HCT116 (cell line): ENCODE data around the gene FBXO21. TPM values are rescaled to one million over a fixed set of nuclear protein-coding genes. Genes with fewer than 3 reads are reported as not detected.
A peak's percentile ranks its signal among the peaks of the same experiment; 100 is the strongest.
"Not testable (repeated sequence)": the region's sequence is repeated elsewhere in the genome, so short reads cannot be mapped to it uniquely, and the experiment has no call there.

Source experiments
- ATAC-seq: fragments of 200-7000 bp; cut with Tn5 transposase; 2 replicates; pipeline ENCODE4 v1.9.1; 2020; ENCODE audit warnings: mild to moderate bottlenecking, moderate library complexity
- BruUV-seq: library from RNA; stranded (reverse); fragments of 400-500 nt; replicated peaks from 2 replicates; lab custom pipeline; 2021; lab: Mats Ljungman, UMichigan
- CTCF ChIA-PET: fragments of 300-600 bp; sonication (Branson Sonifier 250); formaldehyde crosslinking; loops from one replicate; lab custom pipeline; 2021; ENCODE audit warnings: antibody characterized with exemption; lab: Charles Lee
- POLR2A ChIA-PET: fragments of 300-600, 350-600 bp; sonication (Branson Sonifier 250); formaldehyde crosslinking; loops from one replicate; lab custom pipeline; 2021; ENCODE audit warnings: antibody characterized with exemption; lab: Charles Lee
- RAD21 ChIA-PET, 2 experiments: fragments of 300-600 bp; sonication (Branson Sonifier 250); formaldehyde crosslinking; loops; one replicate each; lab custom pipeline; 2023; ENCODE audit warnings: low total read pairs in 2 of 2; ENCODE audit not compliant: uncharacterized antibody in 2 of 2, unreplicated experiment in 2 of 2, low non-redundant PET in 1 of 2; lab: Charles Lee
- DNase-seq: peaks from one replicate; pipeline ENCODE4 v3.0.0-alpha.2; 2010; ENCODE audit warnings: low read depth, low spot score
- H2AFZ ChIP-seq: fragments of 200-600 bp; shearing (Covaris generic), sonication (generic); 2 replicates; pipeline ENCODE4 v1.6.1; 2017; ENCODE audit warnings: low read depth, mixed run types, mixed read lengths, antibody characterized with exemption, low read length; ENCODE audit not compliant: poor library complexity, severe bottlenecking
- H3K27ac ChIP-seq: 2 replicates; pipeline ENCODE4 v1.5.1; 2012; ENCODE audit warnings: low read depth, low read length
- H3K27me3 ChIP-seq: fragments of 200-600 bp; sonication (generic); 2 replicates; pipeline ENCODE4 v1.6.1; 2016; ENCODE audit warnings: mixed run types, low read length, mixed read lengths; ENCODE audit not compliant: insufficient read depth
- H3K36me3 ChIP-seq, 2 experiments: fragments of 200-500 bp in 1 of 2; fragments of 200-600 bp in 1 of 2; sonication (Bioruptor generic) in 1 of 2; sonication (generic) in 1 of 2; 2 replicates each; pipeline versions ENCODE4 v1.5.1 to v1.6.1; 2014 to 2016; ENCODE audit warnings: low read length in 2 of 2, inconsistent platforms in 1 of 2, mixed read lengths in 1 of 2, mixed run types in 1 of 2; ENCODE audit not compliant: insufficient read depth in 2 of 2, control insufficient read depth in 1 of 2
- H3K4me1 ChIP-seq, 2 experiments: fragments of 200-600 bp in 1 of 2; sonication (generic) in 1 of 2; 2 replicates each; pipeline versions ENCODE4 v1.5.1 to v1.6.1; 2012 to 2017; ENCODE audit warnings: low read length in 2 of 2, inconsistent platforms in 1 of 2, mild to moderate bottlenecking in 1 of 2, mixed read lengths in 1 of 2, mixed run types in 1 of 2, moderate library complexity in 1 of 2; ENCODE audit not compliant: insufficient read depth in 2 of 2, control insufficient read depth in 1 of 2
- H3K4me2 ChIP-seq: fragments of 200-600 bp; sonication (generic); 2 replicates; pipeline ENCODE4 v1.6.1; 2017; ENCODE audit warnings: mixed run types, low read length, mixed read lengths
- H3K4me3 ChIP-seq, 2 experiments: fragments of 200-600 bp in 1 of 2; sonication (generic) in 1 of 2; replicated peaks in 1 of 2; 2 replicates each; pipeline ENCODE4 v1.5.1; 2011 to 2016; ENCODE audit warnings: low read length in 2 of 2, control low read depth in 1 of 2, low read depth in 1 of 2, mild to moderate bottlenecking in 1 of 2, mixed read lengths in 1 of 2, mixed run types in 1 of 2
- H3K79me2 ChIP-seq: fragments of 200-600 bp; sonication (generic); 2 replicates; pipeline ENCODE4 v1.6.1; 2017; ENCODE audit warnings: mild to moderate bottlenecking, mixed run types, low read length, moderate library complexity, mixed read lengths; ENCODE audit not compliant: insufficient read depth
- H3K9ac ChIP-seq: fragments of 200-600 bp; sonication (generic); 2 replicates; pipeline ENCODE4 v1.6.1; 2016; ENCODE audit warnings: low read length, mixed read lengths
- H3K9me2 ChIP-seq: fragments of 200-600 bp; sonication (generic), shearing (Covaris generic); 2 replicates; pipeline ENCODE4 v1.6.1; 2017; ENCODE audit warnings: mixed run types, mild to moderate bottlenecking, moderate library complexity; ENCODE audit not compliant: insufficient read depth
- H3K9me3 ChIP-seq, 2 experiments: fragments of 200-500 bp in 1 of 2; fragments of 200-600 bp in 1 of 2; sonication (Bioruptor generic) in 1 of 2; sonication (generic) in 1 of 2; 2 replicates each; pipeline ENCODE4 v1.6.1; 2014 to 2017; ENCODE audit warnings: low read length in 2 of 2, mixed read lengths in 2 of 2, inconsistent platforms in 1 of 2, low read depth in 1 of 2, mild to moderate bottlenecking in 1 of 2, mixed run types in 1 of 2, moderate library complexity in 1 of 2; ENCODE audit not compliant: control insufficient read depth in 1 of 2, insufficient read depth in 1 of 2
- H4K20me1 ChIP-seq: fragments of 200-600 bp; sonication (generic), shearing (Covaris generic); 2 replicates; pipeline ENCODE4 v1.6.1; 2017; ENCODE audit warnings: mixed run types, mild to moderate bottlenecking, moderate library complexity; ENCODE audit not compliant: insufficient read depth
- FOSL1 ChIP-seq: IDR thresholded peaks from 2 replicates; pipeline ENCODE4 v1.6.1; 2012; ENCODE audit warnings: low read depth
- JUND ChIP-seq: IDR thresholded peaks from 2 replicates; pipeline ENCODE4 v1.6.1; 2012
- SRF ChIP-seq: IDR thresholded peaks from 2 replicates; pipeline ENCODE4 v1.6.1; 2012; ENCODE audit warnings: low read depth
- ZNF274 ChIP-seq: fragments of 200-500 bp; sonication (Bioruptor generic); IDR thresholded peaks from 2 replicates; pipeline ENCODE4 v1.6.1; 2014; ENCODE audit warnings: mild to moderate bottlenecking, low read depth, low read length, inconsistent platforms
- intact Hi-C: fragments of 100-400 bp; cut with micrococcal nuclease; formaldehyde crosslinking; loops from 2 replicates; pipeline ENCODE4 v1.10.0; 2022
- total RNA-seq: library from RNA; stranded (reverse); gene quantifications from one replicate; pipeline ENCODE4 v1.2.1, GENCODE V29; 2021; ENCODE audit not compliant: unreplicated experiment

FBXO21 gene
- total RNA-seq, 1 experiment from 2014 or later: 45.5 TPM

DNA sequence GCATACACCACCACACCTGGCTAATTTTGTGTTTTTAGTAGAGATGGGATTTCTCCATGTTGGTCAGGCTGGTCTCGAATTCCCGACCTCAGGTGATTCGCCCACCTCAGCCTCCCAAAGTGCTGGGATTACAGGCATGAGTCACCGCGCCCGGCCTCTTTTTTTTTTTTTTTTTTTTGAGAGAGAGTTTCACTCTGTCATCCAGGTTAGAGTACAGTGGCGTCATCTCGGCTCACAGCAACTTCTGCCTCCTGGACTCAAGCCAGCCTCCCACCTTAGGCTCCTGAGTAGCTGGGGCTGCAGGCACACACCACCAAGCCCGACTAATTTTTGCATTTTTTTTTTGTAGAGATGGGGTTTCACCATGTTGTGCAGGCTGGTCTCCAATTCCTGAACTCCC is 4.8 kb upstream of the FBXO21 start:
- BruUV-seq, DNase-seq, H4K20me1 ChIP-seq, RAD21 ChIA-PET, H3K27ac ChIP-seq, H3K27me3 ChIP-seq, H3K9ac ChIP-seq, H3K9me2 ChIP-seq, H3K9me3 ChIP-seq, intact Hi-C loops, H3K79me2 ChIP-seq, ATAC-seq, H3K36me3 ChIP-seq: not testable (repeated sequence)
- 0 out of 4 replicates have a peak overlapping the region, but pooled peaks of 1 of the 2 experiments have one; percentile 17 for H3K4me3 ChIP-seq
- TF ChIP-seq JUND (peak; percentile 30; the same call in 1 of the 2 replicates), FOSL1 (peak; percentile 47; the same call in 1 of the 2 replicates)
- CTCF ChIA-PET: interaction anchor here (0.6 kb wide), 1 partner anchor 108 kb away, joined by 7 read pairs; no protein-coding TSS in a partner anchor
- peaks cover 7 to 25% of the 10 kb centered on the region in 2 experiments; a peak in 3 of 4 replicates for H3K4me1 ChIP-seq
- POLR2A ChIA-PET: interaction anchor here (0.6 kb wide), 1 partner anchor 16 kb away, joined by 3 read pairs; no protein-coding TSS in a partner anchor
- peak overlapping the region; percentile 54 for H3K4me2 ChIP-seq
- H2AFZ ChIP-seq: peak overlapping the region; percentile 41

DNA sequence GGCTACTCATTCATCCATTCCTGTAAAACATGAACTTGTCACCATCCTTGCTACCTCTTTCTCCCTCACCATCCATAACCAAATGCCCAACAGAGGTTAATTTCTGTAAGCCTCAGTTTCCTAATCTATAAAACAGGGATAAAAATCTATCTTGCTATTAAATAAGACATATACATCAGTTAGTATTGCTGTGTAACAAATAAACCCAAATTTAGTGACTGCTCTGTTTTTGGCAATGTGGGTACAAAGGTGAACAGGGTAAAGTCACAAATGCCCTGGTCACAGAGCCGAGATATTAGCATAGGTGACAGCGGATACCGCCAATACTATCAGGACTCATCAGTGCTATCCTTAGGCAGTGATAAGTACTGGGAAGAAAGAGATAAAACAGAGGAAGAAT is 3.6 kb upstream of the FBXO21 start:
- ChIA-PET CTCF (no interaction called here), RAD21 (no interaction called here), POLR2A (no interaction called here)
- ATAC-seq (no peak), DNase-seq (no peak)
- Histone ChIP-seq H3K9me2 (no peaks in the 10 kb centered on the region), H3K9me3 (peaks cover 0 to 4% of the 10 kb centered on the region in 2 experiments; a peak in 1 of 4 replicates), H3K27ac (no peak overlapping the region), H3K4me2 (no peak overlapping the region), H3K4me3 (no peak overlapping the region), H3K36me3 (no peaks in the 10 kb centered on the region), H3K9ac (no peak overlapping the region), H2AFZ (no peak overlapping the region), H3K27me3 (no peaks in the 10 kb centered on the region), H3K4me1 (peaks cover 11 to 31% of the 10 kb centered on the region in 2 experiments; a peak in 3 of 4 replicates), H3K79me2 (peaks cover 10% of the 10 kb centered on the region), H4K20me1 (no peaks in the 10 kb centered on the region)
- no peak for TF ChIP-seq SRF
- TF ChIP-seq ZNF274: no peak
- intact Hi-C loops: no loop called here
- no TSS peak for BruUV-seq

DNA sequence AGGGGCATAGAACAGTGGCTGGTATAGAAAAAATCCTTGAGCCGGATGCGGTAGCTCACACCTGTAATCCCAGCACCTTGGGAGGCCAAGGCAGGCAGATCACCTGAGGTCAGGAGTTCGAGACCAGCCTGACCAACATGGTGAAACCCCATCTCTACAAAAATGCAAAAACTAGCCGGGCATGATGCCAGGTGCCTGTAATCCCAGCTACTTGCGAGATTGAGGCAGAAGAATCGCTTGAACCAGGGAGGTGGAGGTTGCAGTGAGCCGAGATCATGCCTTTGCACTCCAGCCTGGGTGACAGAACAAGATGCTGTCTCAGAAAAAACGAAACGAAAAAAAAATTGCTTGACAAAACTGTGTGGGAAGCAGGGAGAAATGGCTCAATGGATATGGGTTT is 2.3 kb upstream of the FBXO21 start:
- CTCF ChIA-PET: not testable (repeated sequence)

More for the DNA sequence above, 2.3 kb upstream of the FBXO21 start:
- H3K27me3 ChIP-seq, H3K9me3 ChIP-seq, H3K9me2 ChIP-seq, H2AFZ ChIP-seq, BruUV-seq, H3K27ac ChIP-seq, H3K4me3 ChIP-seq, RAD21 ChIA-PET, POLR2A ChIA-PET, DNase-seq, intact Hi-C loops, H3K36me3 ChIP-seq, ATAC-seq, H4K20me1 ChIP-seq, H3K9ac ChIP-seq: not testable (repeated sequence)
- Histone ChIP-seq H3K79me2 (peaks cover 21% of the 10 kb centered on the region), H3K4me2 (peak overlapping the region; percentile 28; the same call in 1 of the 2 replicates), H3K4me1 (peaks cover 13 to 33% of the 10 kb centered on the region in 2 experiments; a peak in 3 of 4 replicates)
